ENCODE results near the gene FOXO3. TPM values are rescaled to one million over a fixed set of nuclear protein-coding genes. Genes with fewer than 3 reads are reported as not detected.
"Not testable (repeated sequence)": the region's sequence is repeated elsewhere in the genome, so short reads cannot be mapped to it uniquely, and the experiment has no call there.

Gene FOXO3
- total RNA-seq, 3 donors from 2014 or later = 107 to 181 (median 155) TPM

DNA sequence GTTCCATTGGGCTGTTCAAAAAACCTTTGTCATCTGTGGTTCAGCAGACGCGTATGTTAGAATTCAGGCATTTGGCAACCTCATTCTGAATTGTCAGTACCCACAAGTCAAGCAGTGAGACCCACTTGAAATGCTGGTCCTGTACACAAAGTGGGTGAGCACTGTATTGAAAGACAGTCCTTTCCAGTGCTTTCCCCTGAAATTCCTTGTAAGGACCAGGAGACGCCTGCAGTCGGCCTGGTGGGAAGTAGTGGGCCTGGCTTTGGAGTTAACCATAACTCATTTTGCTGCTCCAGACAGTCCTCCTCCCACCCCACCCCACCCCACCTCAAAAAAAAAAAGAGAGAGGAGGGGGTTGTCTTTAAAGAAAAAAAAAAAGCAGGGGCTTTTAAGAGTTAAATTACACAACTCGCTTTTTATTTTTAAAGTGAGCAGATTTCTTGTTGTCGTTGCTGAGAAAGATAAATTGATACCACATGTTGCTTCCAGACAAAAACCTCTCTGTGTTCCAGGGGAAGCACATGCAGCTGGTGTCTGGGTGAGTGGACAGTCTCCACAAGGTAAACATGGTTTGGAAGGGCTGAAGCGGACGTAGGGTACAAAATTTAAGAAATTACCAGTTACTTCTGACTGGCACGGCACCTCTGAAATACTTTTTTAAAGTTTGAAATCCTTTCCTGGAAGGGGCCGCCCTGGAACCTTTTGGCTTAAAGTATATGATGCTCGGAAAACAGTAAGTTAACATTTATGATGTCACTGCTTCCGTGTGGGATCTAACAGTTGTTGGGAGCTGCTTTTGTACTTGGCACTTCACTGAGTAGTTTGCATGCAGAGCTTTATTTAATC, 95.3 kb downstream of the FOXO3 start:
- DNase-seq (ENCODE audit: low spot score in 2 of 2) = no peak
- H3K4me3 ChIP-seq = peak overlapping the region; percentile 39 to 55 (median 46)
- intact Hi-C loops (cut with DNase I; ENCODE audit: low total_unique reads) = no loop called here

DNA sequence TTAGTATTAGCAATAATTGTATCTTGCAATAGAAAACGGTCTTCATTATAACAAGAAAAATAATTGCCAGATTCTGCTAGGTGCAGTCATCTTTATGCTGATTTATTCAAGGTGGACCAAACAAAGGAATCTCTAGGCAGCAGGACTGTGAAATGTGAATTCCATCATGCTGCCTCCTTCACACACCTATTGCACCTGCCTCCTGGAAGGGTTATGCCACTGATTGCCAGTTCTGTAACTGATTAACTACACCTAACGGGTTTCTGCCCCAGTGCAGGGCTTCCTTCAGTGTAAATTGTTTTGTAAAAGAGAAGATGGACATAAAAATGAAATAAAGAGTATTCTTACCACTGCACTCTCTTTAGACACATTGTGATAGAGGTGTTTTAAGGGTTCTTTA, 96.1 kb downstream of the FOXO3 start:
- Histone ChIP-seq H3K36me3 (no peaks in the 10 kb centered on the region), H3K27ac (peak overlapping the region; percentile 86 to 87), H3K4me3 (peak overlapping the region; percentile 39 to 55 (median 46)), H3K27me3 (no peaks in the 10 kb centered on the region), H3K9me3 (no peaks in the 10 kb centered on the region), H3K4me1 (peaks cover 27 to 47% of the 10 kb centered on the region in 2 donors)
- no peak for DNase-seq (ENCODE audit: low spot score in 2 of 2)
- TF ChIP-seq POLR2A (IDR thresholded peaks at IDR 0.05) = no peak
- no peak for TF ChIP-seq POLR2AphosphoS5 (IDR thresholded peaks at IDR 0.05)
- TF ChIP-seq, protein P1, sequence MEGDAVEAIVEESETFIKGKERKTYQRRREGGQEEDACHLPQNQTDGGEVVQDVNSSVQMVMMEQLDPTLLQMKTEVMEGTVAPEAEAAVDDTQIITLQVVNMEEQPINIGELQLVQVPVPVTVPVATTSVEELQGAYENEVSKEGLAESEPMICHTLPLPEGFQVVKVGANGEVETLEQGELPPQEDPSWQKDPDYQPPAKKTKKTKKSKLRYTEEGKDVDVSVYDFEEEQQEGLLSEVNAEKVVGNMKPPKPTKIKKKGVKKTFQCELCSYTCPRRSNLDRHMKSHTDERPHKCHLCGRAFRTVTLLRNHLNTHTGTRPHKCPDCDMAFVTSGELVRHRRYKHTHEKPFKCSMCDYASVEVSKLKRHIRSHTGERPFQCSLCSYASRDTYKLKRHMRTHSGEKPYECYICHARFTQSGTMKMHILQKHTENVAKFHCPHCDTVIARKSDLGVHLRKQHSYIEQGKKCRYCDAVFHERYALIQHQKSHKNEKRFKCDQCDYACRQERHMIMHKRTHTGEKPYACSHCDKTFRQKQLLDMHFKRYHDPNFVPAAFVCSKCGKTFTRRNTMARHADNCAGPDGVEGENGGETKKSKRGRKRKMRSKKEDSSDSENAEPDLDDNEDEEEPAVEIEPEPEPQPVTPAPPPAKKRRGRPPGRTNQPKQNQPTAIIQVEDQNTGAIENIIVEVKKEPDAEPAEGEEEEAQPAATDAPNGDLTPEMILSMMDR (IDR thresholded peaks at IDR 0.05) = no peak
- intact Hi-C loops (cut with DNase I; ENCODE audit: low total_unique reads) = no loop called here

More for the DNA sequence above, 95.3 kb downstream of the FOXO3 start:
- Histone ChIP-seq H3K27ac (peak overlapping the region; percentile 86 to 87), H3K4me1 (peaks cover 34 to 55% of the 10 kb centered on the region in 2 donors), H3K9me3 (no peaks in the 10 kb centered on the region), H3K36me3 (no peaks in the 10 kb centered on the region), H3K27me3 (no peaks in the 10 kb centered on the region)
- TF ChIP-seq POLR2A (IDR thresholded peaks at IDR 0.05) = no peak
- TF ChIP-seq POLR2AphosphoS5 (IDR thresholded peaks at IDR 0.05) = peak in 2 of 3 donors; percentile 42 to 57

DNA sequence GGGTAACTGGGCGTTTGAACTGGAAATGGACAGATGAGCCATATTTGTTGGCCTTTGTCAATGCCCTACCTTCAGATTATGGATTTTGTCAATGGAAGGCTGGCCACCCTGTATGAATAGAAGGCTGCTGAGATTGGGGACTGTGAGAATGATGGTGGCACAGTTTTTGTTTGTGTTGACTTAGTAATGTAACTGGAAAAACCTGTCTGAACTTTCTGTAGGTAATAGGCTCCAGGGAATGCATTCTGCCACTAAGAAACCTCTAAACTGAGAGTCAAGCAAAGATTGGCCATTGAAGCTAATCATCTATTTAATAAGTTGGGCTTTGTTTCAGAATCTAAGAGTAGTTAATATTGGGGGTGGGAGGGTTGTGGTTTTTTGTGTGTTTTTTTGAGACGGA, 97.5 kb downstream of the FOXO3 start:
- Histone ChIP-seq H3K4me1 (peaks cover 16 to 34% of the 10 kb centered on the region in 2 donors), H3K36me3 (no peaks in the 10 kb centered on the region), H3K27me3 (no peaks in the 10 kb centered on the region), H3K27ac (peak overlapping the region; percentile 86 to 87), H3K4me3 (peak overlapping the region; percentile 39 to 55 (median 46)), H3K9me3 (no peaks in the 10 kb centered on the region)
- no peak for DNase-seq (ENCODE audit: low spot score in 2 of 2)
- TF ChIP-seq, protein P1 (IDR thresholded peaks at IDR 0.05) = no peak
- no peak for TF ChIP-seq POLR2AphosphoS5 (IDR thresholded peaks at IDR 0.05)
- no peak for TF ChIP-seq POLR2A (IDR thresholded peaks at IDR 0.05)
- intact Hi-C loops (cut with DNase I; ENCODE audit: low total_unique reads) = no loop called here

DNA sequence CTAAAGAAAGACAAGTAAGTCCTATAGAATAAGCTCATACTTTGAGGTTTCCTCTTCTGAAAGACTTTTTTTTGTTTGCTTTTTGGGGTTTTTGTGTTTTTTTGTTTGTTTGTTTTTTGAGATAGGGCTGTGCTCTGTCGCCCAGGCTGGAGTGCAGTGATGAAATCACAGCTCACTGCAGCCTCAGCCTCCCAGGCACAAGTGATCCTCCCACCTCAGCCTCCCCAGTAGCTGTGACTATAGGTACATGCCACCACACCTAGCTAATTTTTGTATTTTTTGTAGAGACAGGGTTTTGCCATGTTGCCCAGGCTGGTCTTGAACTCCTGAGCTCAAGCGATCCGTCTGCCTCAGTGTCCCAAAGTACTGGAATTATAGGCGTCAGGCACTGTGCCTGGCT, 98.1 kb downstream of the FOXO3 start:
- H3K9me3 ChIP-seq; H3K27me3 ChIP-seq; DNase-seq (ENCODE audit: low spot score in 2 of 2); intact Hi-C loops (cut with DNase I; ENCODE audit: low total_unique reads); H3K36me3 ChIP-seq: not testable (repeated sequence)
- Histone ChIP-seq H3K27ac (peak overlapping the region in 1 of 2 donors; percentile 86), H3K4me3 (peak overlapping the region in 2 of 3 donors; percentile 46 to 55), H3K4me1 (peaks cover 12 to 31% of the 10 kb centered on the region in 2 donors)

DNA sequence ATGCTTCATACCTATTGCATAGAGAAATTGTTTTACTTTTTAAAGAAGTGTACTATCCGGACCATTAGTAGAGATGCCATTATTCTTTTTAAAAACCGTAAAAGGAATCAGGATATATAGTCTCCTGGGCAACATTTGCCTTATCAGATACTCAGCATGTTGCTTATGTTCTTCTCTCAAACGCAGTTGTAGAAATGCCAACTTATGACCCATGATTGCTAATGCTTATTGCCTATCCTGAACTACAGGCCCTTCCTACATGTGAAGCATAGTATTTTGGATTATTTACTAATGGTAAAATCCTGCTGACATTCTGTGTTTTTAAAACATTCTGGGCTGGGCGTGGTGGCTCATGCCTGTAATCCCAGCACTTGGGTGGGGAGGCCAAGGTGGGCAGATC, 99.5 kb downstream of the FOXO3 start:
- no peak overlapping the region for H3K27ac ChIP-seq
- no peaks in the 10 kb centered on the region for H3K27me3 ChIP-seq
- DNase-seq (ENCODE audit: low spot score in 2 of 2) = no peak
- intact Hi-C loops (cut with DNase I; ENCODE audit: low total_unique reads) = no loop called here
- peaks cover 8 to 20% of the 10 kb centered on the region in 2 donors for H3K4me1 ChIP-seq
- H3K36me3 ChIP-seq = no peaks in the 10 kb centered on the region
- peak overlapping the region in 1 of 3 donors; percentile 45 for H3K4me3 ChIP-seq
- no peaks in the 10 kb centered on the region for H3K9me3 ChIP-seq
- TF ChIP-seq POLR2A (IDR thresholded peaks at IDR 0.05) (no peak), POLR2AphosphoS5 (IDR thresholded peaks at IDR 0.05) (no peak)
- TF ChIP-seq, protein P1 (IDR thresholded peaks at IDR 0.05) = no peak

DNA sequence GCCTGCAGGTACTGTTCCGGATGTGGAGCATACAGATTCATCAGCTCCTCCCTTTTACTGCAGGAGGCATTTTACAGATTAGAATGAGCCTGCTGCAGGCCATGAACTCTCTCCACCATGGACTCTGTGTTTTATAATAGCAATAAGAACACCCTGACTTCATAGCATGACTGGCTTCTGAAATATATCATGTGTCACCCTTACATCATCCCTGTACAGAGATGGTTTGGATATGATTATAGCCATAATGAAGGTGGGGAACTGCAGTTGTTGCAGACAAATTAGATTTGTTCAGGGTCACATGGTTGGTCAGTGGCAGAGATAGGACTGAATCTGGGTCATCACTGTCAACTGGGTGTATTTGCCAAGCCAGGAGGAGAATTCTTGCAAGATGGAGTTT, 100.7 kb downstream of the FOXO3 start:
- DNase-seq (ENCODE audit: low spot score in 2 of 2) = no peak
- peaks cover 2 to 18% of the 10 kb centered on the region in 2 donors for H3K4me1 ChIP-seq
- intact Hi-C loops (cut with DNase I; ENCODE audit: low total_unique reads) = no loop called here
- no peaks in the 10 kb centered on the region for H3K27me3 ChIP-seq
- no peak for TF ChIP-seq POLR2A (IDR thresholded peaks at IDR 0.05)
- no peak for TF ChIP-seq POLR2AphosphoS5 (IDR thresholded peaks at IDR 0.05)
- TF ChIP-seq, protein P1 (IDR thresholded peaks at IDR 0.05) = no peak
- H3K36me3 ChIP-seq = no peaks in the 10 kb centered on the region
- no peak overlapping the region for H3K27ac ChIP-seq
- no peaks in the 10 kb centered on the region for H3K9me3 ChIP-seq
- no peak overlapping the region for H3K4me3 ChIP-seq

Data from breast epithelium (tissue), 4 donors.